Measurements from ENCODE around the gene MTOR. TPM values are rescaled to one million over a fixed set of nuclear protein-coding genes. Genes with fewer than 3 reads are reported as not detected.
A peak's percentile ranks its signal among the peaks of the same experiment; 100 is the strongest.

Gene MTOR
- total RNA-seq, 6 experiments from 2014 or later: 36.6 to 41.2 (median 38.2) TPM

- DNase-seq: no peak
- no peaks in the 10 kb centered on the region for H3K27me3 Mint-ChIP-seq (ENCODE audit: insufficient read depth)
- H3K27ac Mint-ChIP-seq: no peak overlapping the region
- no peaks in the 10 kb centered on the region for H3K9me3 Mint-ChIP-seq
- H3K36me3 Mint-ChIP-seq (ENCODE audit: low read depth): peaks cover 7% of the 10 kb centered on the region; the same call in 1 of the 2 replicates
- TF ChIP-seq CTCF (IDR thresholded peaks at IDR 0.05): no peak
- H3K4me3 Mint-ChIP-seq: no peak overlapping the region
- H3K4me1 Mint-ChIP-seq (ENCODE audit: low read depth): 0 out of 2 replicates have a peak, but pooled peaks cover 7% of the 10 kb centered on the region
Observed at GRCh38 chr1:11293856-11294255, 31.5 kb upstream of the MTOR start.

GRCh38 chr1:11291049-11291448 lies 28.7 kb upstream of the MTOR start:
- peaks cover 20% of the 10 kb centered on the region for H3K4me1 Mint-ChIP-seq (ENCODE audit: low read depth)

GRCh38 chr1:11289064-11289463 lies 26.7 kb upstream of the MTOR start:
- H3K36me3 Mint-ChIP-seq (ENCODE audit: low read depth): peaks cover 6% of the 10 kb centered on the region; the same call in 1 of the 2 replicates
- TF ChIP-seq CTCF (IDR thresholded peaks at IDR 0.05): no peak
- H3K27ac Mint-ChIP-seq: no peak overlapping the region
- no peaks in the 10 kb centered on the region for H3K9me3 Mint-ChIP-seq
- no peaks in the 10 kb centered on the region; the same call in 1 of the 2 replicates for H3K27me3 Mint-ChIP-seq (ENCODE audit: insufficient read depth)
- DNase-seq: no peak
- no peak overlapping the region for H3K4me3 Mint-ChIP-seq
- H3K4me1 Mint-ChIP-seq (ENCODE audit: low read depth): peaks cover 24% of the 10 kb centered on the region

More at GRCh38 chr1:11291049-11291448, 28.7 kb upstream of the MTOR start:
- TF ChIP-seq CTCF (IDR thresholded peaks at IDR 0.05): no peak
- no peak for DNase-seq
- peaks cover 8% of the 10 kb centered on the region; the same call in 1 of the 2 replicates for H3K36me3 Mint-ChIP-seq (ENCODE audit: low read depth)
- H3K27ac Mint-ChIP-seq: no peak overlapping the region
- H3K27me3 Mint-ChIP-seq (ENCODE audit: insufficient read depth): no peaks in the 10 kb centered on the region
- H3K4me3 Mint-ChIP-seq: no peak overlapping the region
- H3K9me3 Mint-ChIP-seq: no peaks in the 10 kb centered on the region

GRCh38 chr1:11286735-11287410 lies 24.5 kb upstream of the MTOR start:
- no peak overlapping the region for H3K4me3 Mint-ChIP-seq

More at GRCh38 chr1:11286735-11287410, 24.5 kb upstream of the MTOR start:
- Mint-ChIP-seq H3K4me1 (ENCODE audit: low read depth) (peaks cover 22% of the 10 kb centered on the region), H3K27ac (peak overlapping the region; percentile 58; the same call in 1 of the 2 replicates), H3K36me3 (ENCODE audit: low read depth) (peaks cover 6% of the 10 kb centered on the region; the same call in 1 of the 2 replicates), H3K27me3 (ENCODE audit: insufficient read depth) (no peaks in the 10 kb centered on the region; the same call in 1 of the 2 replicates), H3K9me3 (no peaks in the 10 kb centered on the region)
- no peak for DNase-seq
- no peak for TF ChIP-seq CTCF (IDR thresholded peaks at IDR 0.05)

All from HFFc6 (cell line).